Naive thymus-derived CD8-positive, alpha-beta T cell (primary cell): ENCODE data around the gene PLCH2. TPM values are rescaled to one million over a fixed set of nuclear protein-coding genes. Genes with fewer than 3 reads are reported as not detected.

Source experiments
- ATAC-seq, 2 donors: fragments of 150-1000 bp; cut with Tn5 transposase in 1 of 2; sonication (Bioruptor Pico), chemical (Tn5 transposase) in 1 of 2; 1 replicate in 1 of 2; 2 replicates in 1 of 2; pipeline ENCODE4 v1.10.0; 2021; ENCODE audit warnings: mild to moderate bottlenecking in 2 of 2, moderate library complexity in 2 of 2
- POLR2A ChIA-PET: fragments of 350-600 bp; sonication (Branson Sonifier 250); formaldehyde crosslinking; loops from one replicate; lab custom pipeline; 2021; ENCODE audit warnings: antibody characterized with exemption; lab: Charles Lee
- DNase-seq, 10 donors: peaks; one replicate each; pipeline versions ENCODE4 v3.0.0 to v3.0.0-alpha.2; 2020 to 2022
- H3K27ac Mint-ChIP-seq, 10 donors: one replicate each; pipeline ENCODE4 v1.8.0; 2020 to 2022; ENCODE audit warnings: mild to moderate bottlenecking in 10 of 10, mixed read lengths in 10 of 10, moderate library complexity in 4 of 10, inconsistent platforms in 1 of 10
- H3K27me3 Mint-ChIP-seq, 5 donors: one replicate each; pipeline ENCODE4 v1.8.0; 2021 to 2022; ENCODE audit warnings: mixed read lengths in 5 of 5
- H3K36me3 Mint-ChIP-seq, 3 donors: one replicate each; pipeline ENCODE4 v1.8.0; 2020 to 2022; ENCODE audit warnings: mixed read lengths in 3 of 3, mild to moderate bottlenecking in 2 of 3, inconsistent platforms in 1 of 3
- H3K4me1 Mint-ChIP-seq, 4 donors: one replicate each; pipeline ENCODE4 v1.8.0; 2021 to 2022; ENCODE audit warnings: mixed read lengths in 4 of 4
- H3K4me3 Mint-ChIP-seq, 10 donors: one replicate each; pipeline ENCODE4 v1.8.0; 2020 to 2022; ENCODE audit warnings: mild to moderate bottlenecking in 10 of 10, mixed read lengths in 10 of 10, moderate library complexity in 6 of 10, inconsistent platforms in 1 of 10
- H3K9me3 Mint-ChIP-seq, 9 donors: one replicate each; pipeline ENCODE4 v1.8.0; 2020 to 2022; ENCODE audit warnings: mixed read lengths in 9 of 9, mild to moderate bottlenecking in 3 of 9, inconsistent platforms in 1 of 9, moderate library complexity in 1 of 9
- polyA plus RNA-seq, 3 donors: library from polyadenylated mRNA; unstranded; fragments of 300-500 nt; fragmentation: Illumina TruSeq; gene quantifications; one replicate each; pipeline ENCODE4 v1.2.3, GENCODE V29; 2021
- total RNA-seq, 8 experiments: library from RNA in 2 of 8; stranded (reverse) in 2 of 8; gene quantifications; one replicate each; pipeline ENCODE4 v1.2.3 and lab custom pipeline; 2021 to 2026

Gene PLCH2
- total and polyA plus RNA-seq, 5 experiments from 2014 or later, result 0.37 to 16.4 (median 0.52) TPM

DNA sequence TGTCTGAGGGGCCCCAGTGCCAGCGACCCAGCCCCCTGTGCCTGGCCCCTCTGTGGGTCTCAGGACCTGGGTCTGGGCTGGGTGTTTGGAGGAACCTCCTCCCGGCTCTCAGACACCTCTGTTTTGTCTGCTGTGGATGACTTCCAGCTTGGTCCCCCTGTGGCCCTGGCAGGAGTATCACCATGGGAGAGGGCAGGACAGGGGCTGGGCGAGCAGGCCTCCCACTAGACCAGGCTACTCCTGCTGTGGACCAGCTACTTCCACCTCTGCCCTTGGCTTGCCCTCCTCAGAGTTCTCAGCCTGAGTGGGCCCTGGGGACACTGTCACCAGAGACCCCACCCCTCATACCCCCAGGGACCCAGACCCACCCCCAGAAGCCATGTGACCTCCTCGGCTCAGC lies 21.8 kb downstream of the PLCH2 start:
- Mint-ChIP-seq H3K27ac (peak overlapping the region in 4 of 10 donors; percentile 58 to 89 (median 62)), H3K4me3 (peak overlapping the region in 3 of 10 donors; percentile 18 to 34 (median 27)), H3K9me3 (no peaks in the 10 kb centered on the region), H3K36me3 (no peaks in the 10 kb centered on the region), H3K4me1 (peaks cover 22 to 63% (median 52%) of the 10 kb centered on the region in 4 donors), H3K27me3 (no peaks in the 10 kb centered on the region)
- DNase-seq, result no peak
- POLR2A ChIA-PET, result interaction anchor here (0.6 to 5.6 kb wide), 7 partner anchors 8 to 1698 kb away, joined by 3 to 78 read pairs (median 6); partner anchors contain the start of genes PANK4 and TNFRSF14
- no peak for ATAC-seq

DNA sequence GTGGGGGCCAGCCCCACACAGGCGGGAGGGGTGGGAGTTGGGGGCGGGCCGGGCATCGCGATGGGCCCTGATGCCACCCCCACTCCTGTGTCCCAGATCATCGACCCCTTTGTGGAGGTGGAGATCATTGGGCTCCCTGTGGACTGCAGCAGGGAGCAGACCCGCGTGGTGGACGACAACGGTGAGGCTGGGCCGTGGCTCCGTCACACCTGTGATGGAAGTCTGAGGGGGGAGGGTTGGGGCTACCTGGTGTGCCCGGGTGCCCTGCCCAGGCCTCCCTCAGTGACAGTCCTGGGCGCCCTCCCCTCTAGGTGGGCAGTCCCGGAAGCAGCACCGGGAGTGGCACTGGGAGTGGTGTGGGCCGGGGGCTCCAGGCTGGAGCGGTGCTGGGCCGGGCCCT lies 22.6 kb downstream of the PLCH2 start:
- no peak for ATAC-seq
- Mint-ChIP-seq H3K4me3 (no peak overlapping the region), H3K36me3 (no peaks in the 10 kb centered on the region), H3K4me1 (peaks cover 16 to 57% (median 45%) of the 10 kb centered on the region in 4 donors), H3K9me3 (no peaks in the 10 kb centered on the region), H3K27me3 (no peaks in the 10 kb centered on the region), H3K27ac (no peak overlapping the region)
- POLR2A ChIA-PET, result interaction anchor here (0.9 to 5.6 kb wide), 4 partner anchors 26 to 83 kb away, joined by 3 to 78 read pairs (median 13); partner anchors contain the start of gene PANK4
- no peak for DNase-seq

GRCh38 chr1:2499260-2499659 lies 23.2 kb downstream of the PLCH2 start:
- no peak for ATAC-seq
- POLR2A ChIA-PET, result interaction anchor here (1.2 to 2.5 kb wide), 4 partner anchors 26 to 84 kb away, joined by 4 to 23 read pairs (median 8); partner anchors contain the start of genes HES5 and PANK4
- Mint-ChIP-seq H3K4me1 (peaks cover 10 to 51% (median 39%) of the 10 kb centered on the region in 4 donors), H3K4me3 (peak overlapping the region in 7 of 10 donors; percentile 22 to 64 (median 31)), H3K36me3 (no peaks in the 10 kb centered on the region), H3K27ac (peak overlapping the region in 4 of 10 donors; percentile 8 to 49 (median 33)), H3K27me3 (no peaks in the 10 kb centered on the region), H3K9me3 (no peaks in the 10 kb centered on the region)
- no peak for DNase-seq

DNA sequence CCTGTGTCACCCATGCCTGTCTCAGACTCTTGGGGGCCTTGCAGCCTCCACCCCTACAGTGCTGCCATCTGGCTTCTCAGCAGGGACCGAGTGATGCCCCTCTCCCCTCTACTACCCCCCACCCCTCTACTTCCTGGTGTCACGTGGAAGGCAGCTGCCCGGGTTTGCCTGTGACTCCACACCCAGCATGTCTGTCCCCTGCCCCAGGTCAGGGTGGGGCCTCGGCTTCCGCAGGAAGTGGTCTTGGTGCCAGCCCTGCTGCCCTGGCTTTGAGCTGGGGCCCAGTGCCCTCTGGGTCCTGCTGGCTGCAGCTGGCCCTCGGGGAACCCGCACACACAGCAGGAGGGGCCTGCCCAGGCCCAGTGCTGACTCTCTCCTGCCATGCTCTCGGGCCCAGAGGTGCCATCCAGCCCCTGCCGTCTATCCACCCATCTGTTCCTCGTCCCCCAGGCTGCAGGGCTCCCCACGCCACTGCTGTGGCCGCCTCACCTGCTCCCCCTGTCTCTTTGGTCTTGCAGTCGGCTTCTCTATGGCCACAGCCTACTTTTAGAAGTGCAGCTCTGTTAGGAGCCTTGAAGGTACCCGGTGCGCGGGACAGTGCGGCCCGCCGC lies 24.0 kb downstream of the PLCH2 start:
- Mint-ChIP-seq H3K4me3 (peak overlapping the region in 9 of 10 donors; percentile 29 to 86 (median 64)), H3K9me3 (no peaks in the 10 kb centered on the region), H3K27ac (peak overlapping the region in 8 of 10 donors; percentile 29 to 86 (median 80)), H3K27me3 (no peaks in the 10 kb centered on the region), H3K4me1 (peaks cover 9 to 44% (median 36%) of the 10 kb centered on the region in 4 donors), H3K36me3 (no peaks in the 10 kb centered on the region)
- DNase-seq (peak in 1 of 10 donors; percentile 29), ATAC-seq (peak; percentile 29 to 53)
- POLR2A ChIA-PET, result interaction anchor here (0.8 to 2.5 kb wide), 7 partner anchors 9 to 85 kb away, joined by 3 to 23 read pairs (median 6); partner anchors contain the start of genes HES5 and PANK4

DNA sequence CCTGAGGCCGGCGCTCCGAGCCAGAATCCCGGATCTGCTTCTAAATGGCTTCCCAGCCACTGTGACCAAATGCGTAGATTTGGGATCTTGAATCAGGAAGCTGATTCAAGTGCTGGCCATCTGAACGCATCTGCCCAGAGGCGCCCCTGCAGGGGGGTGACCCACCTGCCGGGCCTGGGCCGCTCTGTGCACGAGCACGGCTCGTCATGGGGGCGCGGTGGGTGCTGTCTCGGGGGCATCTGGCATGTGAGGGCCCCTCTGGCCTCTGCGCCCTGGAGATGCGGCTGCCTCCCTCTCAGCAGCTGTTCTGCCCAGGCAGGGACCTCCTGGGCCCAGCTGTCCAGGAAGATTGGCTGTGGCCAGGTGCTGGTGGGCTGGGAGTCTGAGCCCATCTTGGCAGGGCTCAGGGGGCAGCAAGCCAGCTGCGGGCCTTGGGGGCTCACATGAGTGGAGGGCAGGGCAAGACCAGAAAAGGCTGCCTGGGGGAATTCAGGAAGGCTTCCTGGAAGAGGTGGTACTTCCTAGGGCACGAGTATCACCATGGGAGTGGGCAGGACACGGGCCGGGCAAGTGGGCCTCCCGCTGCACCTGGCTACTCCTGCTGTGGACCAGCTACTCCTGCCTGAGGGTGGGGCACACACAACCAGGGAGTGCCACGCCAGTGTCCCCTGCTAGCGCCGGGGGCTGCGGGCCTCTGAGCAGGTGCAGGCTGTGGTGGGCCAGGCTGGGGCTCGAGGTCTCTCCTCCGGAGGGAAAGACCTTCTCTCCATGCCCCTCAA lies 25.1 kb downstream of the PLCH2 start:
- Mint-ChIP-seq H3K9me3 (no peaks in the 10 kb centered on the region), H3K27me3 (no peaks in the 10 kb centered on the region), H3K4me1 (peaks cover 6 to 38% (median 29%) of the 10 kb centered on the region in 4 donors), H3K36me3 (no peaks in the 10 kb centered on the region), H3K27ac (peak overlapping the region in 4 of 10 donors; percentile 6 to 80 (median 36)), H3K4me3 (peak overlapping the region in 3 of 10 donors; percentile 4 to 64 (median 8))
- POLR2A ChIA-PET, result interaction anchor here (0.6 to 3.0 kb wide), 11 partner anchors 7 to 86 kb away, joined by 3 to 23 read pairs (median 6); partner anchors contain the start of gene PANK4
- DNase-seq (no peak), ATAC-seq (no peak)

GRCh38 chr1:2501820-2502119 lies 25.7 kb downstream of the PLCH2 start:
- H3K27me3 Mint-ChIP-seq, result no peaks in the 10 kb centered on the region
- H3K36me3 Mint-ChIP-seq, result no peaks in the 10 kb centered on the region

DNA sequence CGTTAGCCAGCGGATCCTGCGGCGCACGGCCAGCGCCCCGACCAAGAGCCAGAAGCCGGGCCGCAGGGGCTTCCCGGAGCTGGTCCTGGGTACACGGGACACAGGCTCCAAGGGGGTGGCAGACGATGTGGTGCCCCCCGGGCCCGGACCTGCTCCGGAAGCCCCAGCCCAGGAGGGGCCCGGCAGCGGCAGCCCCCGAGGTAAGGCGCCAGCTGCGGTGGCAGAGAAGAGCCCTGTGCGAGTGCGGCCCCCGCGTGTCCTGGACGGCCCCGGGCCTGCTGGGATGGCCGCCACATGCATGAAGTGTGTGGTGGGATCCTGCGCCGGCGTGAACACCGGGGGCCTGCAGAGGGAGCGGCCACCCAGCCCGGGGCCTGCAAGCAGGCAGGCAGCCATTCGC lies 26.1 kb downstream of the PLCH2 start:
- Mint-ChIP-seq H3K27ac (no peak overlapping the region), H3K27me3 (no peaks in the 10 kb centered on the region), H3K9me3 (no peaks in the 10 kb centered on the region), H3K4me1 (peaks cover 4 to 32% (median 23%) of the 10 kb centered on the region in 4 donors), H3K36me3 (no peaks in the 10 kb centered on the region), H3K4me3 (no peak overlapping the region)
- DNase-seq (no peak), ATAC-seq (no peak)
- POLR2A ChIA-PET, result interaction anchor here (1.4 to 3.0 kb wide), 4 partner anchors 8 to 45 kb away, joined by 3 to 17 read pairs (median 14); no protein-coding TSS in a partner anchor

More at GRCh38 chr1:2501820-2502119, 25.7 kb downstream of the PLCH2 start:
- DNase-seq (no peak), ATAC-seq (no peak)
- Mint-ChIP-seq H3K9me3 (no peaks in the 10 kb centered on the region), H3K4me3 (no peak overlapping the region), H3K4me1 (peaks cover 4 to 35% (median 25%) of the 10 kb centered on the region in 4 donors), H3K27ac (peak overlapping the region in 1 of 10 donors; percentile 6)
- POLR2A ChIA-PET, result interaction anchor here (1.0 to 3.0 kb wide), 6 partner anchors 7 to 45 kb away, joined by 3 to 17 read pairs (median 12); no protein-coding TSS in a partner anchor

- Mint-ChIP-seq H3K4me1 (peaks cover 4 to 28% (median 20%) of the 10 kb centered on the region in 4 donors), H3K27ac (peak overlapping the region in 2 of 10 donors; percentile 18 to 40), H3K4me3 (peak overlapping the region in 1 of 10 donors; percentile 29), H3K9me3 (no peaks in the 10 kb centered on the region), H3K36me3 (no peaks in the 10 kb centered on the region), H3K27me3 (no peaks in the 10 kb centered on the region)
- ATAC-seq (no peak), DNase-seq (no peak)
- POLR2A ChIA-PET, result interaction anchor here (0.9 to 3.0 kb wide), 6 partner anchors 9 to 46 kb away, joined by 3 to 17 read pairs (median 8); partner anchors contain the start of gene PANK4
Observed at GRCh38 chr1:2502661-2503553, 26.8 kb downstream of the PLCH2 start.

- H3K9me3 Mint-ChIP-seq, result no peaks in the 10 kb centered on the region
- DNase-seq (no peak), ATAC-seq (no peak)
- no peaks in the 10 kb centered on the region for H3K27me3 Mint-ChIP-seq
- no peak overlapping the region for H3K4me3 Mint-ChIP-seq
- H3K27ac Mint-ChIP-seq, result peak overlapping the region in 1 of 10 donors; percentile 40
- POLR2A ChIA-PET, result interaction anchor here (0.9 to 3.0 kb wide), 6 partner anchors 9 to 45 kb away, joined by 3 to 17 read pairs (median 8); partner anchors contain the start of gene PANK4
- peaks cover 0 to 5% (median 0%) of the 10 kb centered on the region in 3 donors for H3K36me3 Mint-ChIP-seq
- peaks cover 4 to 26% (median 19%) of the 10 kb centered on the region in 4 donors for H3K4me1 Mint-ChIP-seq
Observed at GRCh38 chr1:2503554-2504224, 27.6 kb downstream of the PLCH2 start.

DNA sequence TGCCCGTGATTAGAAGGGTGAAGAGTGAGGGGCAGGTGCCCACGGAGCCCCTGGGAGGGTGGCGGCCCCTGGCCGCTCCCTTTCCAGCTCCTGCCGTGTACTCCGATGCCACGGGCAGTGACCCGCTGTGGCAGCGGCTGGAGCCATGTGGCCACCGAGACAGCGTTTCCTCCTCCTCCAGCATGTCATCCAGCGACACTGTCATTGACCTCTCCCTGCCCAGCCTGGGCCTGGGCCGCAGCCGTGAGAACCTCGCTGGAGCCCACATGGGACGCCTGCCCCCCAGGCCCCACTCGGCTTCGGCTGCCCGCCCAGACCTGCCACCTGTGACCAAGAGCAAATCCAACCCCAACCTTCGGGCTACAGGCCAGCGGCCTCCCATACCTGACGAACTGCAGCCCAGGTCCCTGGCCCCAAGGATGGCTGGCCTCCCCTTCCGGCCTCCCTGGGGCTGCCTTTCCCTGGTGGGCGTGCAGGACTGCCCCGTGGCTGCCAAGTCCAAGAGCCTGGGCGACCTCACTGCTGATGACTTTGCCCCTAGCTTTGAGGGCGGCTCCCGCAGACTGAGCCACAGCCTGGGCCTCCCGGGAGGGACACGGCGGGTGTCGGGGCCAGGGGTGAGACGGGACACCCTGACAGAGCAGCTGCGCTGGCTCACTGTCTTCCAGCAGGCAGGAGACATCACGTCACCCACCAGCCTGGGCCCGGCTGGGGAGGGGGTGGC lies 28.3 kb downstream of the PLCH2 start:
- Mint-ChIP-seq H3K36me3 (peaks cover 0 to 7% (median 0%) of the 10 kb centered on the region in 3 donors), H3K27me3 (no peaks in the 10 kb centered on the region), H3K4me3 (no peak overlapping the region), H3K9me3 (no peaks in the 10 kb centered on the region), H3K4me1 (peaks cover 4 to 20% (median 14%) of the 10 kb centered on the region in 4 donors), H3K27ac (no peak overlapping the region)
- no peak for DNase-seq
- POLR2A ChIA-PET, result interaction anchor here (1.3 to 4.6 kb wide), 6 partner anchors 10 to 43 kb away, joined by 3 to 32 read pairs (median 16); no protein-coding TSS in a partner anchor
- no peak for ATAC-seq
